ENCODE data around the gene CDKN1C.

- TF ChIP-seq POLR2AphosphoS5 (IDR thresholded peaks at IDR 0.05; ENCODE audit: borderline replicate concordance, low read depth, low read length) (no peak), EZH2 (IDR thresholded peaks at IDR 0.05) (no peak)
Observed at GRCh38 chr11:2868506-2869133, 17.0 kb downstream of the CDKN1C start.

Measured in SK-N-MC (cell line).